SU-DHL-6 (cell line): ENCODE results near the gene C2CD3.

Source experiments
- CTCF ChIP-seq: fragments of 200-600 bp; sonication (generic); IDR thresholded peaks from one replicate; pipeline ENCODE4 v1.5.1; 2017; ENCODE audit warnings: antibody characterized with exemption, mild to moderate bottlenecking, low read length, moderate library complexity; ENCODE audit not compliant: insufficient read depth, poor library complexity, severe bottlenecking
- EZH2phosphoT487 ChIP-seq: fragments of 200-600 bp; sonication (generic), shearing (Covaris generic); conservative IDR thresholded peaks from 2 replicates; pipeline ENCODE4 v1.6.1; 2018; ENCODE audit warnings: mild to moderate bottlenecking, antibody characterized with exemption, low read length, moderate library complexity, mixed read lengths

GRCh38 chr11:73983741-73984538, 186.9 kb downstream of the C2CD3 start:
- no peak for TF ChIP-seq CTCF
- no peak for TF ChIP-seq EZH2phosphoT487
